ENCODE data around the gene MAPK1. TPM values are rescaled to one million over a fixed set of nuclear protein-coding genes. Genes with fewer than 3 reads are reported as not detected.

The MAPK1 gene
- total RNA-seq, 1 donor from 2014 or later: 38.6 TPM

GRCh38 chr22:21771631-21771976, 95.8 kb downstream of the MAPK1 start:
- Histone ChIP-seq H3K27me3 (ENCODE audit: control insufficient read depth in 3 of 3, insufficient read depth in 3 of 3, low read length in 3 of 3) (no peaks in the 10 kb centered on the region), H3K36me3 (ENCODE audit: control insufficient read depth in 3 of 3, insufficient read depth in 3 of 3, low read length in 3 of 3) (peaks cover 35 to 51% (median 41%) of the 10 kb centered on the region in 3 donors), H3K9ac (ENCODE audit: low read depth in 1 of 3, low read length in 3 of 3) (no peak overlapping the region), H3K4me1 (ENCODE audit: control insufficient read depth in 3 of 3, insufficient read depth in 3 of 3, low read length in 3 of 3) (peaks cover 0 to 6% (median 5%) of the 10 kb centered on the region in 3 donors), H3K4me3 (ENCODE audit: low read length in 3 of 3) (no peak overlapping the region), H3K27ac (ENCODE audit: low read depth, low read length) (no peak overlapping the region), H3K9me3 (ENCODE audit: control insufficient read depth in 3 of 3, low read length in 3 of 3) (no peaks in the 10 kb centered on the region)

- Histone ChIP-seq H3K27me3 (ENCODE audit: control insufficient read depth in 3 of 3, insufficient read depth in 3 of 3, low read length in 3 of 3) (no peaks in the 10 kb centered on the region), H3K36me3 (ENCODE audit: control insufficient read depth in 3 of 3, insufficient read depth in 3 of 3, low read length in 3 of 3) (peaks cover 65 to 77% (median 71%) of the 10 kb centered on the region in 3 donors), H3K9me3 (ENCODE audit: control insufficient read depth in 3 of 3, low read length in 3 of 3) (no peaks in the 10 kb centered on the region), H3K27ac (ENCODE audit: low read depth, low read length) (no peak overlapping the region), H3K4me3 (ENCODE audit: low read length in 3 of 3) (no peak overlapping the region), H3K4me1 (ENCODE audit: control insufficient read depth in 3 of 3, insufficient read depth in 3 of 3, low read length in 3 of 3) (peaks cover 0 to 2% (median 0%) of the 10 kb centered on the region in 3 donors), H3K9ac (ENCODE audit: low read depth in 1 of 3, low read length in 3 of 3) (no peak overlapping the region)
Observed at GRCh38 chr22:21768435-21768834, 99.0 kb downstream of the MAPK1 start.

- peaks cover 70 to 82% (median 76%) of the 10 kb centered on the region in 3 donors for H3K36me3 ChIP-seq (ENCODE audit: control insufficient read depth in 3 of 3, insufficient read depth in 3 of 3, low read length in 3 of 3)
- H3K4me3 ChIP-seq (ENCODE audit: low read length in 3 of 3): no peak overlapping the region
- H3K9ac ChIP-seq (ENCODE audit: low read depth in 1 of 3, low read length in 3 of 3): no peak overlapping the region
- H3K9me3 ChIP-seq (ENCODE audit: control insufficient read depth in 3 of 3, low read length in 3 of 3): no peaks in the 10 kb centered on the region
- H3K27ac ChIP-seq (ENCODE audit: low read depth, low read length): no peak overlapping the region
- no peaks in the 10 kb centered on the region for H3K4me1 ChIP-seq (ENCODE audit: control insufficient read depth in 3 of 3, insufficient read depth in 3 of 3, low read length in 3 of 3)
- H3K27me3 ChIP-seq (ENCODE audit: control insufficient read depth in 3 of 3, insufficient read depth in 3 of 3, low read length in 3 of 3): no peaks in the 10 kb centered on the region
Observed at GRCh38 chr22:21766691-21767462, 100.6 kb downstream of the MAPK1 start.

- H3K9ac ChIP-seq (ENCODE audit: low read depth in 1 of 3, low read length in 3 of 3): no peak overlapping the region
- H3K27ac ChIP-seq (ENCODE audit: low read depth, low read length): no peak overlapping the region
- H3K9me3 ChIP-seq (ENCODE audit: control insufficient read depth in 3 of 3, low read length in 3 of 3): no peaks in the 10 kb centered on the region
- peaks cover 71 to 83% (median 76%) of the 10 kb centered on the region in 3 donors for H3K36me3 ChIP-seq (ENCODE audit: control insufficient read depth in 3 of 3, insufficient read depth in 3 of 3, low read length in 3 of 3)
- no peaks in the 10 kb centered on the region for H3K27me3 ChIP-seq (ENCODE audit: control insufficient read depth in 3 of 3, insufficient read depth in 3 of 3, low read length in 3 of 3)
- H3K4me3 ChIP-seq (ENCODE audit: low read length in 3 of 3): no peak overlapping the region
- H3K4me1 ChIP-seq (ENCODE audit: control insufficient read depth in 3 of 3, insufficient read depth in 3 of 3, low read length in 3 of 3): no peaks in the 10 kb centered on the region
Observed at GRCh38 chr22:21765909-21766529, 101.4 kb downstream of the MAPK1 start.

GRCh38 chr22:21764038-21764804, 103.2 kb downstream of the MAPK1 start:
- Histone ChIP-seq H3K4me3 (ENCODE audit: low read length in 3 of 3) (no peak overlapping the region), H3K9ac (ENCODE audit: low read depth in 1 of 3, low read length in 3 of 3) (no peak overlapping the region), H3K27ac (ENCODE audit: low read depth, low read length) (no peak overlapping the region), H3K9me3 (ENCODE audit: control insufficient read depth in 3 of 3, low read length in 3 of 3) (no peaks in the 10 kb centered on the region), H3K4me1 (ENCODE audit: control insufficient read depth in 3 of 3, insufficient read depth in 3 of 3, low read length in 3 of 3) (no peaks in the 10 kb centered on the region), H3K36me3 (ENCODE audit: control insufficient read depth in 3 of 3, insufficient read depth in 3 of 3, low read length in 3 of 3) (peaks cover 67 to 73% (median 71%) of the 10 kb centered on the region in 3 donors), H3K27me3 (ENCODE audit: control insufficient read depth in 3 of 3, insufficient read depth in 3 of 3, low read length in 3 of 3) (no peaks in the 10 kb centered on the region)

- H3K36me3 ChIP-seq (ENCODE audit: control insufficient read depth in 3 of 3, insufficient read depth in 3 of 3, low read length in 3 of 3): peaks cover 66 to 70% (median 67%) of the 10 kb centered on the region in 3 donors
- H3K4me3 ChIP-seq (ENCODE audit: low read length in 3 of 3): no peak overlapping the region
- peaks cover 0 to 6% (median 2%) of the 10 kb centered on the region in 3 donors for H3K4me1 ChIP-seq (ENCODE audit: control insufficient read depth in 3 of 3, insufficient read depth in 3 of 3, low read length in 3 of 3)
- H3K27me3 ChIP-seq (ENCODE audit: control insufficient read depth in 3 of 3, insufficient read depth in 3 of 3, low read length in 3 of 3): no peaks in the 10 kb centered on the region
- H3K9ac ChIP-seq (ENCODE audit: low read depth in 1 of 3, low read length in 3 of 3): no peak overlapping the region
- H3K27ac ChIP-seq (ENCODE audit: low read depth, low read length): no peak overlapping the region
- no peaks in the 10 kb centered on the region for H3K9me3 ChIP-seq (ENCODE audit: control insufficient read depth in 3 of 3, low read length in 3 of 3)
Observed at GRCh38 chr22:21762712-21763581, 104.5 kb downstream of the MAPK1 start.

GRCh38 chr22:21761994-21762680, 105.3 kb downstream of the MAPK1 start:
- no peaks in the 10 kb centered on the region for H3K27me3 ChIP-seq (ENCODE audit: control insufficient read depth in 3 of 3, insufficient read depth in 3 of 3, low read length in 3 of 3)
- peaks cover 0 to 9% (median 2%) of the 10 kb centered on the region in 3 donors for H3K4me1 ChIP-seq (ENCODE audit: control insufficient read depth in 3 of 3, insufficient read depth in 3 of 3, low read length in 3 of 3)
- H3K36me3 ChIP-seq (ENCODE audit: control insufficient read depth in 3 of 3, insufficient read depth in 3 of 3, low read length in 3 of 3): peaks cover 60 to 64% (median 62%) of the 10 kb centered on the region in 3 donors
- H3K27ac ChIP-seq (ENCODE audit: low read depth, low read length): no peak overlapping the region
- H3K4me3 ChIP-seq (ENCODE audit: low read length in 3 of 3): no peak overlapping the region
- H3K9ac ChIP-seq (ENCODE audit: low read depth in 1 of 3, low read length in 3 of 3): no peak overlapping the region
- H3K9me3 ChIP-seq (ENCODE audit: control insufficient read depth in 3 of 3, low read length in 3 of 3): no peaks in the 10 kb centered on the region

- Histone ChIP-seq H3K4me1 (ENCODE audit: control insufficient read depth in 3 of 3, insufficient read depth in 3 of 3, low read length in 3 of 3) (peaks cover 0 to 10% (median 2%) of the 10 kb centered on the region in 3 donors), H3K9me3 (ENCODE audit: control insufficient read depth in 3 of 3, low read length in 3 of 3) (no peaks in the 10 kb centered on the region), H3K36me3 (ENCODE audit: control insufficient read depth in 3 of 3, insufficient read depth in 3 of 3, low read length in 3 of 3) (peaks cover 50 to 53% (median 52%) of the 10 kb centered on the region in 3 donors), H3K4me3 (ENCODE audit: low read length in 3 of 3) (no peak overlapping the region), H3K27me3 (ENCODE audit: control insufficient read depth in 3 of 3, insufficient read depth in 3 of 3, low read length in 3 of 3) (no peaks in the 10 kb centered on the region), H3K27ac (ENCODE audit: low read depth, low read length) (no peak overlapping the region), H3K9ac (ENCODE audit: low read depth in 1 of 3, low read length in 3 of 3) (no peak overlapping the region)
Observed at GRCh38 chr22:21761086-21761485, 106.4 kb downstream of the MAPK1 start.

- peaks cover 0 to 14% (median 2%) of the 10 kb centered on the region in 3 donors for H3K4me1 ChIP-seq (ENCODE audit: control insufficient read depth in 3 of 3, insufficient read depth in 3 of 3, low read length in 3 of 3)
- no peak overlapping the region for H3K27ac ChIP-seq (ENCODE audit: low read depth, low read length)
- H3K36me3 ChIP-seq (ENCODE audit: control insufficient read depth in 3 of 3, insufficient read depth in 3 of 3, low read length in 3 of 3): peaks cover 45 to 49% (median 47%) of the 10 kb centered on the region in 3 donors
- no peak overlapping the region for H3K4me3 ChIP-seq (ENCODE audit: low read length in 3 of 3)
- no peaks in the 10 kb centered on the region for H3K27me3 ChIP-seq (ENCODE audit: control insufficient read depth in 3 of 3, insufficient read depth in 3 of 3, low read length in 3 of 3)
- no peaks in the 10 kb centered on the region for H3K9me3 ChIP-seq (ENCODE audit: control insufficient read depth in 3 of 3, low read length in 3 of 3)
- no peak overlapping the region for H3K9ac ChIP-seq (ENCODE audit: low read depth in 1 of 3, low read length in 3 of 3)
Observed at GRCh38 chr22:21760640-21761039, 106.8 kb downstream of the MAPK1 start.
